ENCODE data around the gene PRL.

- TF ChIP-seq CEBPB (IDR thresholded peaks at IDR 0.05; ENCODE audit: borderline replicate concordance, low read depth, low read length) (no peak), ARNTL (CRISPR knock-in tag; IDR thresholded peaks at IDR 0.05) (no peak), ZHX2 (IDR thresholded peaks at IDR 0.05; ENCODE audit: low read depth) (no peak), ZHX2 (CRISPR knock-in tag; IDR thresholded peaks at IDR 0.05; ENCODE audit: borderline replicate concordance) (no peak), PHF8 (CRISPR knock-in tag; IDR thresholded peaks at IDR 0.05) (no peak), RAD51 (IDR thresholded peaks at IDR 0.05; ENCODE audit: borderline replicate concordance) (no peak)
- TF ChIP-seq, protein P1, sequence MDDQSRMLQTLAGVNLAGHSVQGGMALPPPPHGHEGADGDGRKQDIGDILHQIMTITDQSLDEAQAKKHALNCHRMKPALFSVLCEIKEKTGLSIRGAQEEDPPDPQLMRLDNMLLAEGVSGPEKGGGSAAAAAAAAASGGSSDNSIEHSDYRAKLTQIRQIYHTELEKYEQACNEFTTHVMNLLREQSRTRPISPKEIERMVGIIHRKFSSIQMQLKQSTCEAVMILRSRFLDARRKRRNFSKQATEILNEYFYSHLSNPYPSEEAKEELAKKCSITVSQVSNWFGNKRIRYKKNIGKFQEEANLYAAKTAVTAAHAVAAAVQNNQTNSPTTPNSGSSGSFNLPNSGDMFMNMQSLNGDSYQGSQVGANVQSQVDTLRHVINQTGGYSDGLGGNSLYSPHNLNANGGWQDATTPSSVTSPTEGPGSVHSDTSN (CRISPR knock-in tag; IDR thresholded peaks at IDR 0.05; ENCODE audit: borderline replicate concordance), result no peak
- TF ChIP-seq, protein P2, sequence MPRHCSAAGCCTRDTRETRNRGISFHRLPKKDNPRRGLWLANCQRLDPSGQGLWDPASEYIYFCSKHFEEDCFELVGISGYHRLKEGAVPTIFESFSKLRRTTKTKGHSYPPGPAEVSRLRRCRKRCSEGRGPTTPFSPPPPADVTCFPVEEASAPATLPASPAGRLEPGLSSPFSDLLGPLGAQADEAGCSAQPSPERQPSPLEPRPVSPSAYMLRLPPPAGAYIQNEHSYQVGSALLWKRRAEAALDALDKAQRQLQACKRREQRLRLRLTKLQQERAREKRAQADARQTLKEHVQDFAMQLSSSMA (CRISPR knock-in tag; IDR thresholded peaks at IDR 0.05), result no peak
- TF ChIP-seq, protein P3, sequence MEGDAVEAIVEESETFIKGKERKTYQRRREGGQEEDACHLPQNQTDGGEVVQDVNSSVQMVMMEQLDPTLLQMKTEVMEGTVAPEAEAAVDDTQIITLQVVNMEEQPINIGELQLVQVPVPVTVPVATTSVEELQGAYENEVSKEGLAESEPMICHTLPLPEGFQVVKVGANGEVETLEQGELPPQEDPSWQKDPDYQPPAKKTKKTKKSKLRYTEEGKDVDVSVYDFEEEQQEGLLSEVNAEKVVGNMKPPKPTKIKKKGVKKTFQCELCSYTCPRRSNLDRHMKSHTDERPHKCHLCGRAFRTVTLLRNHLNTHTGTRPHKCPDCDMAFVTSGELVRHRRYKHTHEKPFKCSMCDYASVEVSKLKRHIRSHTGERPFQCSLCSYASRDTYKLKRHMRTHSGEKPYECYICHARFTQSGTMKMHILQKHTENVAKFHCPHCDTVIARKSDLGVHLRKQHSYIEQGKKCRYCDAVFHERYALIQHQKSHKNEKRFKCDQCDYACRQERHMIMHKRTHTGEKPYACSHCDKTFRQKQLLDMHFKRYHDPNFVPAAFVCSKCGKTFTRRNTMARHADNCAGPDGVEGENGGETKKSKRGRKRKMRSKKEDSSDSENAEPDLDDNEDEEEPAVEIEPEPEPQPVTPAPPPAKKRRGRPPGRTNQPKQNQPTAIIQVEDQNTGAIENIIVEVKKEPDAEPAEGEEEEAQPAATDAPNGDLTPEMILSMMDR (CRISPR knock-in tag; IDR thresholded peaks at IDR 0.05), result no peak
Observed at GRCh38 chr6:22238861-22239260, 58.0 kb downstream of the PRL start.

Measured in HepG2 (cell line).